AG04449 (cell line): ENCODE results near the gene REG1B.

Experiments used
- CTCF ChIA-PET: fragments of 350-600 bp; formaldehyde crosslinking; extraction: SDS; loops from one replicate; lab custom pipeline; 2021; ENCODE audit warnings: antibody characterized with exemption; lab: Yijun Ruan, JAX
- POLR2A ChIA-PET: fragments of 400-600, 350-600 bp; formaldehyde crosslinking; extraction: SDS; loops from one replicate; lab custom pipeline; 2020; ENCODE audit warnings: antibody characterized with exemption, inconsistent platforms; lab: Yijun Ruan, JAX
- DNase-seq: peaks from one replicate; pipeline ENCODE4 v3.0.0-alpha.2; 2010; ENCODE audit warnings: low read depth, low spot score
- H3K4me3 ChIP-seq: 2 replicates; pipeline ENCODE4 v1.5.1; 2011; ENCODE audit warnings: low read depth, mild to moderate bottlenecking, control low read depth, low read length
- CTCF ChIP-seq: IDR thresholded peaks from one replicate; pipeline ENCODE4 v1.5.1; 2011; ENCODE audit warnings: mild to moderate bottlenecking, moderate library complexity, low read length, control low read depth, inconsistent platforms; ENCODE audit not compliant: insufficient read depth; ENCODE audit errors: missing control alignments

The REG1B gene

GRCh38 chr2:79124907-79125720 is 37.3 kb upstream of the REG1B start:
- TF ChIP-seq CTCF, result no peak
- CTCF ChIA-PET, result no interaction called here
- no peak for DNase-seq
- no peak overlapping the region for H3K4me3 ChIP-seq
- POLR2A ChIA-PET, result no interaction called here

GRCh38 chr2:79122676-79123075 is 34.9 kb upstream of the REG1B start:
- CTCF ChIA-PET, result no interaction called here
- no peak for DNase-seq
- TF ChIP-seq CTCF, result no peak
- POLR2A ChIA-PET, result no interaction called here
- no peak overlapping the region for H3K4me3 ChIP-seq

- ChIA-PET CTCF (no interaction called here), POLR2A (no interaction called here)
- TF ChIP-seq CTCF, result no peak
- no peak for DNase-seq
- no peak within 1 kb of the TSS for H3K4me3 ChIP-seq
These were observed 32.5 kb upstream of the REG1B start, which contains the start of gene REG1A for GRCh38 chr2:79120194-79120713. TSS of gene REG1A (plus strand) at chr2:79120488. CDS start at chr2:79120862, 374 bp downstream.

GRCh38 chr2:79116997-79117928 is 29.5 kb upstream of the REG1B start:
- no peak overlapping the region for H3K4me3 ChIP-seq
- ChIA-PET POLR2A (no interaction called here), CTCF (no interaction called here)
- DNase-seq, result no peak
- no peak for TF ChIP-seq CTCF

- no peak overlapping the region for H3K4me3 ChIP-seq
- ChIA-PET CTCF (no interaction called here), POLR2A (no interaction called here)
- DNase-seq, result no peak
- no peak for TF ChIP-seq CTCF
These were observed 27.2 kb upstream of the REG1B start for GRCh38 chr2:79114797-79115494.
